IMR-90 (cell line): Measurements from ENCODE around the gene IGFBPL1. TPM values are rescaled to one million over a fixed set of nuclear protein-coding genes. Genes with fewer than 3 reads are reported as not detected.

Experiments used
- ATAC-seq: fragments of 200-7000 bp; cut with Tn5 transposase; 2 replicates; pipeline ENCODE4 v1.9.1; 2020; ENCODE audit warnings: low read depth, mild to moderate bottlenecking, moderate library complexity
- BruUV-seq: library from RNA; stranded (reverse); fragments of 400-500 nt; replicated peaks from 2 replicates; lab custom pipeline; 2021; lab: Mats Ljungman, UMichigan
- CTCF ChIA-PET: fragments of 300-600 bp; formaldehyde crosslinking; extraction: SDS; loops from one replicate; lab custom pipeline; 2021; ENCODE audit warnings: antibody characterized with exemption; lab: Yijun Ruan, JAX
- POLR2A ChIA-PET: fragments of 300-600 bp; sonication (Branson Sonifier 250); formaldehyde crosslinking; loops from one replicate; lab custom pipeline; 2022; ENCODE audit warnings: antibody characterized with exemption; ENCODE audit not compliant: unreplicated experiment; lab: Charles Lee
- DNase-seq: peaks from one replicate; pipeline ENCODE4 v3.0.0; 2013
- H2AFZ ChIP-seq: replicated peaks from 2 replicates; pipeline ENCODE3; 2013; ENCODE audit warnings: low read length, mild to moderate bottlenecking; ENCODE audit not compliant: poor library complexity
- H2AK5ac ChIP-seq: 2 replicates; pipeline ENCODE4 v1.6.1; 2013; ENCODE audit warnings: low read depth, low read length, inconsistent platforms
- H2AK9ac ChIP-seq: replicated peaks from 2 replicates; pipeline ENCODE3; 2013; ENCODE audit warnings: mild to moderate bottlenecking, low read depth, low read length, moderate library complexity; ENCODE audit not compliant: poor library complexity
- H2BK120ac ChIP-seq: 2 replicates; pipeline ENCODE4 v1.6.1; 2013; ENCODE audit warnings: low read depth, low read length, inconsistent platforms
- H2BK15ac ChIP-seq: 3 replicates; pipeline ENCODE4 v1.6.1; 2013; ENCODE audit warnings: low read depth, low read length, inconsistent platforms
- H2BK20ac ChIP-seq: 2 replicates; pipeline ENCODE4 v1.6.1; 2013; ENCODE audit warnings: low read depth, mild to moderate bottlenecking, inconsistent platforms, low read length, moderate library complexity
- H2BK5ac ChIP-seq: 2 replicates; pipeline ENCODE4 v1.6.1; 2013; ENCODE audit warnings: mild to moderate bottlenecking, low read depth, low read length, inconsistent platforms; ENCODE audit not compliant: poor library complexity, severe bottlenecking
- H3K14ac ChIP-seq: replicated peaks from 2 replicates; pipeline ENCODE4 v1.6.1; 2013; ENCODE audit warnings: low read depth, low read length, inconsistent platforms
- H3K18ac ChIP-seq: 2 replicates; pipeline ENCODE4 v1.6.1; 2013; ENCODE audit warnings: low read depth, low read length, control low read depth
- H3K23ac ChIP-seq: 2 replicates; pipeline ENCODE4 v1.6.1; 2013; ENCODE audit warnings: low read depth, low read length, inconsistent platforms
- H3K27ac ChIP-seq: 2 replicates; pipeline ENCODE4 v1.5.1; 2013; ENCODE audit warnings: mild to moderate bottlenecking, control low read depth, low read length; ENCODE audit not compliant: insufficient read depth
- H3K27me3 ChIP-seq: 2 replicates; pipeline ENCODE4 v1.6.1; 2013; ENCODE audit warnings: low read length; ENCODE audit not compliant: control insufficient read depth, insufficient read depth
- H3K36me3 ChIP-seq: 2 replicates; pipeline ENCODE4 v1.6.1; 2013; ENCODE audit warnings: low read length, mixed read lengths; ENCODE audit not compliant: control insufficient read depth, insufficient read depth
- H3K4ac ChIP-seq: 2 replicates; pipeline ENCODE4 v1.6.1; 2013; ENCODE audit warnings: low read depth, low read length, inconsistent platforms
- H3K4me1 ChIP-seq: 2 replicates; pipeline ENCODE4 v1.6.1; 2013; ENCODE audit warnings: low read length, mixed read lengths; ENCODE audit not compliant: control insufficient read depth, insufficient read depth
- H3K4me2 ChIP-seq: 2 replicates; pipeline ENCODE4 v1.6.1; 2013; ENCODE audit warnings: low read depth, mild to moderate bottlenecking, control low read depth, low read length, moderate library complexity
- H3K4me3 ChIP-seq: 2 replicates; pipeline ENCODE4 v1.5.1; 2013; ENCODE audit warnings: low read depth, mild to moderate bottlenecking, control low read depth, low read length, moderate library complexity; ENCODE audit not compliant: insufficient read depth
- H3K56ac ChIP-seq: 2 replicates; pipeline ENCODE4 v1.6.1; 2013; ENCODE audit warnings: low read length, inconsistent platforms; ENCODE audit not compliant: insufficient read depth; ENCODE audit errors: extremely low read depth
- H3K79me1 ChIP-seq, 2 experiments: 2 replicates each; pipeline ENCODE4 v1.6.1; 2013; ENCODE audit warnings: low read length in 2 of 2, inconsistent platforms in 1 of 2, low read depth in 1 of 2
- H3K9ac ChIP-seq: 2 replicates; pipeline ENCODE4 v1.6.1; 2013; ENCODE audit warnings: low read depth, low read length, control low read depth
- H3K9me1 ChIP-seq: 2 replicates; pipeline ENCODE4 v1.6.1; 2013; ENCODE audit warnings: low read length, inconsistent platforms; ENCODE audit not compliant: insufficient read depth
- H3K9me3 ChIP-seq: 2 replicates; pipeline ENCODE4 v1.6.1; 2013; ENCODE audit warnings: low read length; ENCODE audit not compliant: control insufficient read depth, insufficient read depth
- H4K20me1 ChIP-seq: 2 replicates; pipeline ENCODE4 v1.6.1; 2013; ENCODE audit warnings: low read length, inconsistent platforms; ENCODE audit not compliant: insufficient read depth
- H4K5ac ChIP-seq: 2 replicates; pipeline ENCODE4 v1.6.1; 2013; ENCODE audit warnings: mild to moderate bottlenecking, low read depth, low read length, control low read depth
- H4K8ac ChIP-seq, 2 experiments: 2 replicates each; pipeline ENCODE4 v1.6.1; 2013; ENCODE audit warnings: low read depth in 2 of 2, low read length in 2 of 2, control low read depth in 1 of 2, inconsistent platforms in 1 of 2
- H4K91ac ChIP-seq: 2 replicates; pipeline ENCODE4 v1.6.1; 2013; ENCODE audit warnings: low read depth, low read length, inconsistent platforms; ENCODE audit not compliant: insufficient read depth
- BHLHE40 ChIP-seq: fragments of 150-350 bp; IDR thresholded peaks from 2 replicates; pipeline ENCODE4 v1.6.1; 2016; ENCODE audit warnings: mild to moderate bottlenecking, low read depth, low read length
- CEBPB ChIP-seq: IDR thresholded peaks from 2 replicates; pipeline ENCODE4 v1.6.1; 2012; ENCODE audit warnings: low read depth, low read length, improper control_type of control experiment
- CHD1 ChIP-seq: IDR thresholded peaks from 2 replicates; pipeline ENCODE4 v1.6.1; 2012; ENCODE audit warnings: low read depth, low read length, improper control_type of control experiment
- CTCF ChIP-seq: conservative IDR thresholded peaks from 2 replicates; pipeline ENCODE4 v1.5.1; 2012; ENCODE audit warnings: mild to moderate bottlenecking, low read depth, low read length, improper control_type of control experiment
- ELK1 ChIP-seq: fragments of 150-350 bp; IDR thresholded peaks from 2 replicates; pipeline ENCODE4 v1.6.1; 2016; ENCODE audit warnings: low read depth, mild to moderate bottlenecking, low read length, moderate library complexity, borderline replicate concordance
- FOS ChIP-seq: fragments of 150-350 bp; IDR thresholded peaks from 2 replicates; pipeline ENCODE4 v1.6.1; 2016; ENCODE audit warnings: low read depth, low read length
- MAFK ChIP-seq: IDR thresholded peaks from 2 replicates; pipeline ENCODE4 v1.6.1; 2012; ENCODE audit warnings: low read depth, low read length, improper control_type of control experiment
- MAZ ChIP-seq: IDR thresholded peaks from 2 replicates; pipeline ENCODE4 v1.6.1; 2012; ENCODE audit warnings: low read depth, mild to moderate bottlenecking, low read length, improper control_type of control experiment, moderate library complexity, borderline replicate concordance
- MXI1 ChIP-seq: IDR thresholded peaks from 2 replicates; pipeline ENCODE4 v1.6.1; 2012; ENCODE audit warnings: low read depth, mild to moderate bottlenecking, low read length, moderate library complexity, borderline replicate concordance
- NFE2L2 ChIP-seq: fragments of 150-350 bp; IDR thresholded peaks from 2 replicates; pipeline ENCODE4 v1.6.1; 2016; ENCODE audit warnings: low read depth, mild to moderate bottlenecking, low read length
- POLR2A ChIP-seq: IDR thresholded peaks from 2 replicates; pipeline ENCODE4 v1.6.1; 2012; ENCODE audit warnings: mild to moderate bottlenecking, low read depth, low read length
- RAD21 ChIP-seq: IDR thresholded peaks from 2 replicates; pipeline ENCODE4 v1.6.1; 2012; ENCODE audit warnings: low read length, improper control_type of control experiment
- RCOR1 ChIP-seq: IDR thresholded peaks from 2 replicates; pipeline ENCODE4 v1.6.1; 2012; ENCODE audit warnings: mild to moderate bottlenecking, low read length, improper control_type of control experiment; ENCODE audit not compliant: insufficient replicate concordance
- RFX5 ChIP-seq: IDR thresholded peaks from 2 replicates; pipeline ENCODE4 v1.8.0; 2012; ENCODE audit warnings: low read depth, mild to moderate bottlenecking, low read length, moderate library complexity
- SMC3 ChIP-seq: fragments of 150-350 bp; IDR thresholded peaks from 2 replicates; pipeline ENCODE4 v1.6.1; 2016; ENCODE audit warnings: low read depth, mild to moderate bottlenecking, antibody characterized with exemption, low read length, moderate library complexity
- USF2 ChIP-seq: fragments of 150-350 bp; IDR thresholded peaks from 2 replicates; pipeline ENCODE4 v1.6.1; 2017; ENCODE audit warnings: mild to moderate bottlenecking, antibody characterized with exemption, low read length, low read depth
- WGBS, 2 experiments: methylation state at CpG; one replicate each; pipeline versions ENCODE4 v1.1.5 to v1.1.7; 2013; ENCODE audit warnings: missing lambda C conversion rate in 2 of 2; ENCODE audit not compliant: insufficient read length in 1 of 2; ENCODE audit errors: extremely low coverage in 2 of 2; 5-methylcytosine and 5-hydroxymethylcytosine counted together
- dilution Hi-C: fragments of 300-500 bp; cut with HindIII; formaldehyde crosslinking; loops from one replicate; pipeline ENCODE4 v1.14.3; 2018; ENCODE audit warnings: low sequenced_read_pairs; ENCODE audit not compliant: unreplicated experiment
- in situ Hi-C: fragments of 300-500 bp; cut with MboI; formaldehyde crosslinking; loops from 3 replicates; pipeline ENCODE4 v1.14.3; 2019; ENCODE audit warnings: low sequenced_read_pairs, inconsistent platforms, mixed read lengths
- intact Hi-C: fragments of 100-400 bp; cut with micrococcal nuclease; formaldehyde crosslinking; loops from 2 replicates; pipeline ENCODE4 v1.10.0; 2022
- polyA plus RNA-seq, 3 experiments: library from polyadenylated mRNA; depleted of rRNA; stranded (reverse); fragments of >200 nt; gene quantifications; 2 replicates each; pipeline ENCODE4 v1.2.3, GENCODE V29; 2012; ENCODE audit warnings: low replicate concordance in 1 of 3
- total RNA-seq: library from RNA; depleted of rRNA; stranded (reverse); fragments of >200 nt; gene quantifications from 2 replicates; pipeline ENCODE4 v1.2.3, GENCODE V29; 2012

Gene IGFBPL1
- total and polyA plus RNA-seq, 2 of the 4 experiments (the other 2 are of a cell fraction) = not detected

- Histone ChIP-seq H3K27me3 (peaks cover 86% of the 10 kb centered on the region), H2BK15ac (no peak overlapping the region), H2BK20ac (no peak overlapping the region), H2BK5ac (no peak overlapping the region), H3K9me3 (no peaks in the 10 kb centered on the region), H3K4me3 (peak overlapping the region; percentile 49; the same call in 1 of the 2 replicates), H2AK5ac (no peak overlapping the region), H4K8ac (no peak overlapping the region), H3K9me1 (no peaks in the 10 kb centered on the region), H4K5ac (no peak overlapping the region), H4K91ac (no peak overlapping the region), H2AK9ac (no peak overlapping the region), H3K23ac (no peak overlapping the region), H3K4me2 (no peak overlapping the region), H4K20me1 (no peaks in the 10 kb centered on the region), H3K56ac (no peak overlapping the region), H3K9ac (no peak overlapping the region), H3K36me3 (no peaks in the 10 kb centered on the region), H2BK120ac (no peak overlapping the region), H3K14ac (no peak overlapping the region), H3K18ac (no peak overlapping the region), H3K27ac (no peak overlapping the region), H3K4me1 (peaks cover 2% of the 10 kb centered on the region; the same call in 1 of the 2 replicates), H3K4ac (no peak overlapping the region), H2AFZ (no peak overlapping the region), H3K79me1 (no peaks in the 10 kb centered on the region)
- dilution Hi-C loops = no loop called here
- BruUV-seq = no TSS peak
- no peak for ATAC-seq
- DNase-seq = no peak
- ChIA-PET POLR2A (no interaction called here), CTCF (no interaction called here)
- WGBS, 2 experiments = 37% methylated on average over 5 of the region's 15 CpGs; no CpG with 5 or more reads in 1 of the 2 experiments
- in situ Hi-C loops = no loop called here
- intact Hi-C loops = no loop called here
- TF ChIP-seq CTCF (no peak), POLR2A (no peak), BHLHE40 (no peak), CEBPB (no peak), ELK1 (no peak), RFX5 (no peak), CHD1 (no peak), RAD21 (no peak), RCOR1 (no peak), MAFK (no peak), NFE2L2 (no peak), USF2 (no peak), FOS (no peak), MAZ (no peak), MXI1 (no peak), SMC3 (no peak)
These were observed 831 bp downstream of the IGFBPL1 start for GRCh38 chr9:38423273-38423972.
